Fibroblast of gingiva (primary cell): ENCODE measurements around the gene TMEM151B.

Experiments
- DNase-seq: peaks from one replicate; pipeline ENCODE4 v3.0.0-alpha.2; 2011; ENCODE audit warnings: low read depth

The TMEM151B gene

GRCh38 chr6:44264154-44265006 is 5.9 kb upstream of the TMEM151B start:
- DNase-seq: no peak

DNA sequence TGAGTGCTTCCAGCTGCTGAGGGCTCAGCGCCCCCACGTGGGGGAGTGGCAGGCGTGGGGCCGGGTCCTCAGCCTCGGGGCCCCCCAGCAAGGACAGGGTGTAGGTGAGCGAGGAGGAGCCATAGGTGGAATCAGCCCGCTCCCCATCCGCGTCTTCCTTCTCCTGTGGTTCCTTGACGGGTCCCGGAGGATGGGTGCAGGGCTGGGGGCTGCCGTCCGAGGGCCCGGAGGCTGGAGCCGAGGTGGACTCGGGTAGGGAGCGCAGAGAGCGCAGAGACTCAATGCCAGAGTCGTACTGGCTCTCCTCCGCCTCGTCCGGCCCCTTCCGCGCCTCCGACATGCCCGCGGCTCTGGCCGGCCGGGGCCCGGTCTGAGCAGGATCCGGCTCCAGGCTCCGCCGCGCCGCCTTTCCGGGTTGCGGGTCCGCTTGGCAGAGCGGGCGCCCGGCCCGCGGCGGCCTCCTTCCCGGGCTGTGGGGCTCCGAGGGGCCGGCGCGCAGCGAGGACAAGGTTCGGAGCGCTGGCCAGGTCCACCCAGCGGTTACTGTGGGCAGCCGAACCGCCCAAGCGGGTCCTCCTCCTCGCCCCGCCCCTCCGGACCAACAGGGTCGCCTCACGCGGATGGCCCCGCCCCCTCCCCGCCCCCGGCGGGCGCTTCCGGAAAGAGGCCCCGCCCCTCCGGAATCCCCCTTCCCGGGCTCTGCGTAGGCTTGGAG is 5.1 kb upstream of the TMEM151B start, which contains the start of gene NFKBIE:
Gene NFKBIE (minus strand): TSS at position 545 of the 715 bp plus-strand sequence. CDS start 205 bp downstream, at position 340.
- peak; percentile 87 for DNase-seq

DNA sequence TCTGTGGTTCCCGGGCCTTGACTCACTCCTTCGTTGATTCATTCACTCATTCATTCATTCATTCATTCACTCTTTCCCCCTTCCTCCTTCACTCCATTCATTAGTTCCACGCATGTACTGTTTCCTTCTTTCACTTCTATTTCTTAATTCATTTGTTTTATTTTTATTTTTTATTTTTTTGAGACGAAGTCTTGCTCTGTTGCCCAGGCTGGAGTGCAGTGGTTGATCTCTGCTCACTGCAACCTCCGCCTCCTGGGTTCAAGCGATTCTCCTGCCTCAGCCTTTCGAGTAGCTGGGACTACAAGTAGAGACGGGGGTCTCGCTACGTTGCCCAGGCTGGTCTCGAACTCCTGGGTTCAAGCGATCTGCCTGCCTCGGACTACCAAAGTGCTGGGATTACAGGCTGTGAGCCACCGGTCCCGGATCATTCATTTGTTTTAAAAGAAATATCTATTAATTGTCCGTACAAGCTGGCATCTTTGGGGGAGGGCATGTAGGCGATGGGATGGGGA is 4.5 kb upstream of the TMEM151B start:
- DNase-seq: no peak

DNA sequence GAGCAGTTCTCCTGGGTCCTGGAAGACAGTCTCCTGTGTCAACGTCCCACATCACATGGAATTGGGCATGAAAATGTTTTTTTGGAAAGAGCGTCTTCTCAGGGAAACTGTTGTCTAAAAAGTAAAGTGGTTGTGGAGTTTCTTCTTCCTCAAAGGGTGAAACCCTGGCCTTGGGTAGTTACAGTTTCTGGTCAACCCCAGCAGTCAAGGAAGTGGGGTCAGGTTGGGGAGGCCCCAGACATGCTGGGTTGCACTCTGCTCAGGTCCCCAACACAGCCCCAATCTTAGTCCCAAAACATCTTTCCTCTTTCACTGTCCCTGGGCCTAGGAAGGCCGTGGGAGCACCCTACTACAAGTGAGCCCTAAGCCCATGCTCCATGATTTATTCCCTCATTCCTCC is 3.9 kb upstream of the TMEM151B start:
- no peak for DNase-seq

DNA sequence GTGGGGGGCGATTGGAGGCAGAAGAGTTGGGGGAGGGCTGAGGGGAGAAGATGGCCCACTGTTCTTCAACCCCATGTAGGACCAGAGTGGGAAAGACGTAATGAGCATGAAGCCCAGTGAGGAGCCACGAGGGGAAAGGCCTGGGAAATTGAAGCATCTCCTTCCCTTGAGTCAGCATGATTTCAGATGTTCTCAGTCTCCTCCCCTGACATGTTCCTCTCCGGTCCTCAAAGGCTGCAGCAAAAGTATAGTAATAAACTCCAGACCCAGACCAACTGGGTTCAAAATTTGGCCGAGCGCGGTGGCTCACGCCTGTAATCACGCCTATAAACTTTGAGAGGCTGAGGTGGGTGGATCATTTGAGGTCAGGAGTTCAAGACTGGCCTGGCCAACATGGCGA is 3.0 kb upstream of the TMEM151B start:
- no peak for DNase-seq

GRCh38 chr6:44268095-44268628 is 2.1 kb upstream of the TMEM151B start:
- DNase-seq: no peak

- DNase-seq: no peak
These were observed 901 bp upstream of the TMEM151B start for GRCh38 chr6:44269178-44269920.

DNA sequence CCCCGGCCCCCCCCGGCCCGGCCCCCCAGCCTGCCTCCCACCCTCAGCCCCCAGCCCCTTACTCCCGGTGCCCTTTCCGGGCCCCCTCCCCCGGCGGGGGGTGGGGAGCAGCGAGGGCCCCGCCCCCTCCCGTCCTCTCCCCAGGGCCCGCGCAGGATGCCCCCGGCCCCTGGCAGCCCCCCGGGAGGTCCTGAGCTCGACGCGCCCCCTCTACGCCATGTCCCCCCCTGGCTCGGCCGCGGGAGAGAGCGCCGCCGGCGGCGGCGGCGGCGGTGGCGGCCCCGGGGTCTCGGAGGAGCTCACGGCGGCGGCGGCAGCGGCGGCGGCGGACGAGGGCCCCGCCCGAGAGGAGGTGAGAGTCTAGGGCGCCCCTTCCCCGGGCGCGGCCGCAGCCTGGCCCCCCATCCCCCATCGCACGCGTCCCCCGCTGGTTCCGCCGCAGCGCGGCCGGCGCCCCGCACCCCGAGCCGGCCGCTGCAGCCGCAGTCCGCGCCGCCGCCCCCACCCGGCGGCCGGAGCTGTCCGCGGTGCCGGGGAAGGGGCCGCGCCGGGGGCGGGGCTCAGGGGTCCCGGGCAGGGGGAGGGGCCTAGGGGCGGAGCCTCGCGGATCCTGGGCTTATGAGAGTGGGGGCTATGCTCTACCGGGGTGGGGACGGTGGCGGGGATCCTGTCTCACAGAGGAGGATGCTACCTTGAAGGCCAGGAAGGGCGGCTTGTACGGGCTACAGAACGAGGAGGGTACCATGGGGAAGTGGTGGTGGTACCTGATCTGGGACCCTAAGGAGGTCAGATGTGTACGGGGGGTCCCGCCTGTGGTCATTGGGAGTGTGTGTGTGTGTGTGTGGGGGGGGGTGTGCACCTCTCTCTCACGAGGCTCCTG is 516 bp downstream of the TMEM151B start:
- no peak for DNase-seq

GRCh38 chr6:44271406-44271723 is 1.1 kb downstream of the TMEM151B start:
- no peak for DNase-seq

- DNase-seq: no peak
These were observed 1.7 kb downstream of the TMEM151B start for GRCh38 chr6:44271914-44272313.

DNA sequence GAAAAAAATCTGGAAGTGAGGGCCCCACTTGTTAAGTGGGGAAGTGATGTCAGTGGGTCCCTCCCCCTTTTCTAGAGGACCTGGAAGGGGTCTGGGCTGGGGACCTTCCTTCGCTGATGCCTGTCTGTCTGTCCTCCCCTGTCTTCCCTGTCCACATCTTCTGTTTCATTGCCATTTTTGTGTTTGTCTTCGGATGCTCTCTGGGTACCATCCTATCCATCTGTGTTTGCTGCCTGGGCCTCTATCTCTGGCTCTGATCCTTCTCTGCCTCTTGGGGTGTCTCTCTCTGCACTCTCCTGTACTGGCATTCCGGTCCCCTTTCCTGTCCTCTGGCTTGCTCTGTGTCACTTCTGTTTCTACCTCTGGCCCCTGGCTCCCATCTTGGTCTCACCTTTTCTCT is 2.3 kb downstream of the TMEM151B start:
- no peak for DNase-seq

GRCh38 chr6:44272999-44273566 is 2.8 kb downstream of the TMEM151B start:
- DNase-seq: no peak

DNA sequence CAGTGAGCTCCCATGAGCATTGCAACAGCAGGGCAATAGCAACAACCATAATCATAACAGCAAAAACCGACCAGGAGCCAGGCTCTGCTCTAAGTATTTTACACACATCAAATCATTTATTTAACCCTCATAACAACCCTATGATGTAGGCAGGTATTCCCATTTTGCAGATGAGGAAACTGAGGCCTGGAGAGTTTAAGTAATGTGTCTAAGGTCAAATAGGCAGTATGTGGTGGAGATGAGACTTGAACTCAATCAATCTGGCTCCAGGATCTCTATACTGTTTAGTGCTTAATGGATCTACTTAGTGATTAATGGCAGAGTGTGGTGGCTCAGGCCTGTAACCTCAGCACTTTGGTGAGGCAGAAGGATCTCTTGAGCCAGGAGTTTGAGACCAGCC is 3.4 kb downstream of the TMEM151B start:
- DNase-seq: no peak

GRCh38 chr6:44275271-44275748 is 5.1 kb downstream of the TMEM151B start:
- no peak for DNase-seq

DNA sequence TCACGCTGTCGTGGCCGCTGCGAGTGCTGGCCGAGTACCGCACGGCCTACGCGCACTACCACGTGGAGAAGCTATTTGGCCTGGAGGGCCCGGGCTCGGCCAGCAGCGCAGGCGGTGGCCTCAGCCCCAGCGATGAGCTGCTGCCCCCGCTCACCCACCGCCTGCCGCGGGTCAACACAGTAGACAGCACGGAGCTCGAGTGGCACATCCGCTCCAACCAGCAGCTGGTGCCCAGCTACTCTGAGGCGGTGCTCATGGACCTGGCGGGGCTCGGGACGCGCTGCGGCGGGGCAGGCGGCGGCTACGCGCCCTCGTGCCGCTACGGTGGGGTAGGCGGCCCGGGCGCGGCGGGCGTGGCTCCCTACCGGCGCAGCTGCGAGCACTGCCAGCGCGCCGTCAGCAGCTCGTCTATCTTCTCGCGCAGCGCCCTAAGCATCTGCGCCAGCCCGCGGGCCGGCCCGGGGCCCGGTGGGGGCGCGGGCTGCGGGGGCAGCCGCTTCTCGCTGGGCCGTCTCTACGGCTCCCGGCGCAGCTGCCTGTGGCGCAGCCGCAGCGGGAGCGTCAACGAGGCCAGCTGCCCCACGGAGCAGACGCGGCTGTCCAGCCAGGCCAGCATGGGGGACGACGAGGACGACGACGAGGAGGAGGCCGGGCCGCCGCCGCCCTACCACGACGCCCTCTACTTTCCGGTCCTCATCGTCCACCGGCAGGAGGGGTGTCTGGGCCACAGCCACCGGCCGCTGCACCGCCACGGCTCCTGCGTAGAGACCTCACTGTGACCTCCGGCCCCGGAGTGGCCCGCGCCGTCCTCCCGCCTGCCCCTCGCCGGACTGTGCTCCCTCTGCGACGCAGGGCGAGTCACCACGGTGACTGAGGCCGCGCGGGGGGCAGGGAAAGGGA is 5.7 kb downstream of the TMEM151B start:
- DNase-seq: no peak

DNA sequence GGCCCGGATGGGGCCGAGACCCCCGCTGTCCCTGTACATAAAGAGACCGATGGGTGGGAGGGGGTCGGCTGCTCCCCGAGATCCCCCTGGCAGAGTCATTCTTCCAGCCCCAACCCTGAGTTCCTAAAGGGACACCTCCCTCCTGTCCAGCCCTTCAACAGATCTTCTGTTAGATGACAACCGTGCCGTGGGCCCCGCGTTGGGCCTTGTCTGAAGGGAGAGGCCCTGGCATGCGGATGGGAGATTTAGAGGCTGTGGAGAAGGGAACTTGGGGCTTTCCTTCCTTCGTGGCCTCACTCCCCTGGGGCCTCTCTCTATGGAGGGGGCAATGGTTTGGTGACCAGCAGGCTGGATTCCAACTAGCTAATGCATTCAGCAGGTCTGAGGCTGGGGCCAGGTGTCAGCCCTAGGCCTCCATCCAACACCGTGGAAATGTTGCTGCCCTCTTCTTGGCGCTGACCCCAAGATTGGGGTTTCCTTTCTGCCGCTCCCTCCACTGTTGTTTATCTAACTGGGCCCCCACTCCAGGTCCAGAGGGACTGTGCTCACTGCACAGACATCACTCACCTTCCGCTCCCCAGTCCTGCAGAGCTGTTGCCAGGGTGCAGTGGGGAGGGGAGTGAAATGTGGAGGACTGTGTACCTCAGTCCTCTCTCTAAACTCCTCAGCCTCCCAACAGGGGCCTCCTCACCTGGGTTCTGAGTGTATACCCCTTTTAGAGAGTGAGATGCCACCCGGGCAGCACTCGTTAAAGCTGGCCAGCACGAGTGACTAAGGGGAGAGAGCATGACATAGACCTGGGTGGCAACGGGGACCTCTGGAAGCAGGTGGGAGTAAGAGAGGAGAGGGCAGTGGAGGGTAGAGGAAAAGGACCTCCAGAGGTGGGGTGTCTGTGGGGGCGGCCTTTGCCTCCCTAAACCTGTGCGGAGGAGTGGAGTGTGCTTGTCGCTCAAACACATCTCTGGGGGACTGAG is 6.7 kb downstream of the TMEM151B start:
- no peak for DNase-seq

DNA sequence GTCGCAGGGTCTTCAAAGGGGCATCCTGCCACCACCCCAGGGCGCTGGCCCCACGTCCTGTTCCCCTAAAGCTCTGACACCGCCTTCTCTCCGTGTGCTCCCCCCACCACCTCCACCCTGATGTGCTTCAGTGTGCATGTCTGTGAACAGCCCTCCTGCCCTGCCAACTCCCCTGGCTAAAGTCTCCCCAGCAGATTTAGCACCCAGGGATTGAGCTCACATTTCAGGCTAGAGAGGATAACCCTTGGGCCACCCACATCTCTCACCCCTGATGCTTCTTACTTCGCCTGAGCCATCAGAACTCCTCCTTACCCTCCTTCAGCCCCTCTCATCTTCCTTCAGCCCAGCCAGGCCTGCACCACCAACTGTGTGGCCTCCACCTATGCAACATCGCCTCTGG is 7.5 kb downstream of the TMEM151B start:
- DNase-seq: no peak

- DNase-seq: no peak
These were observed 8.1 kb downstream of the TMEM151B start for GRCh38 chr6:44278315-44278714.
